ENCODE results near the gene C1QTNF9B. TPM values are rescaled to one million over a fixed set of nuclear protein-coding genes. Genes with fewer than 3 reads are reported as not detected.
A peak's percentile ranks its signal among the peaks of the same experiment; 100 is the strongest.
"Not testable (repeated sequence)": the region's sequence is repeated elsewhere in the genome, so short reads cannot be mapped to it uniquely, and the experiment has no call there.

The C1QTNF9B gene
- total RNA-seq = not detected in 2 replicates

DNA sequence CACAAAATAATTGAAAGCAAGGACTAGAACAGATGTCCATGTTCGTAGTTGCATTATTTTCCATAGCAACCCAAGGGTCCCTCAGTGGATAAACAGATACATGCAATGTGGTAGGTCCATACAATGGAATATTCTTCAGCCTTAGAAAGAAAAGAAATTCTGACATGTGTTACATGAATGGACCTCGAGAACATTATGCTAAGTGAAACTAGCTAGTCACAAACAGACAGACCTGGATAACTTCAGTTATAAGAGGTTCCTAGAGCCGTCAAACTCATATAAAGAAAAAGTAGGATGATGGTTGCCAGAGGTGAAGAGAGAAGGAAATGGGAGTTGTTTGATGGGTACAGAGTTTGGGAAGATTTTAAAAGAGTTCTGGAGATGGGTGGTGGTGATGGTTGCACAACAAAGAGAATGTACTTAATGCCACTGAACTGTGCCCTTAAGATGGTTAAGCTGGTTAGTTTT lies at the start of gene C1QTNF9B:
Gene C1QTNF9B (minus strand): TSS at position 51 of the 468 bp plus-strand sequence.
- DNase-seq (ENCODE audit: low read depth); H3K36me3 ChIP-seq (ENCODE audit: control insufficient read depth, insufficient read depth, low read length); H3K27me3 ChIP-seq (ENCODE audit: control insufficient read depth, insufficient read depth, low read length); FAIRE-seq; H3K4me3 ChIP-seq (ENCODE audit: low read depth, low read length): not testable (repeated sequence)

DNA sequence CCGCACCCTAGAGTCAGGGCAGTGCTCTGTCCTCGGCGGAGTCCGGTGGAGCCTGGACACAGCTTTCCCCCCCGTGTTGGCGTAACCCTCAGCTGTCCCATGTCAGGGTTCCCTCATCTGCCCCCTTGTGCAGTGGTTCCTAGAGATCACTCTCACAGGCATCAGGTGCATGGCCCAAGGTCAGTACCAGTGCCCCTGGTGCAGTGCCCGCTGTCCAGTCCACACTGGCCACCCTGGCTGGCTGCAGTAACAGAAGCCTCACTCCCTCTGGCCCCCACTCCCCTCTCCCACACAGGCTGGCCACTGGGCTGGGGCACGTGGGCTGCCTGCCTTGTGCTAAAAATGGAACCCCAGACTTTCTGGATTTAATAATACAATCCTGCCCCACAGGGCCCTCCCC lies 49.6 kb upstream of the C1QTNF9B start:
- FAIRE-seq = peak; percentile 88
- no peaks in the 10 kb centered on the region for H3K36me3 ChIP-seq (ENCODE audit: control insufficient read depth, insufficient read depth, low read length)
- DNase-seq (ENCODE audit: low read depth) = no peak
- TF ChIP-seq, protein P1, sequence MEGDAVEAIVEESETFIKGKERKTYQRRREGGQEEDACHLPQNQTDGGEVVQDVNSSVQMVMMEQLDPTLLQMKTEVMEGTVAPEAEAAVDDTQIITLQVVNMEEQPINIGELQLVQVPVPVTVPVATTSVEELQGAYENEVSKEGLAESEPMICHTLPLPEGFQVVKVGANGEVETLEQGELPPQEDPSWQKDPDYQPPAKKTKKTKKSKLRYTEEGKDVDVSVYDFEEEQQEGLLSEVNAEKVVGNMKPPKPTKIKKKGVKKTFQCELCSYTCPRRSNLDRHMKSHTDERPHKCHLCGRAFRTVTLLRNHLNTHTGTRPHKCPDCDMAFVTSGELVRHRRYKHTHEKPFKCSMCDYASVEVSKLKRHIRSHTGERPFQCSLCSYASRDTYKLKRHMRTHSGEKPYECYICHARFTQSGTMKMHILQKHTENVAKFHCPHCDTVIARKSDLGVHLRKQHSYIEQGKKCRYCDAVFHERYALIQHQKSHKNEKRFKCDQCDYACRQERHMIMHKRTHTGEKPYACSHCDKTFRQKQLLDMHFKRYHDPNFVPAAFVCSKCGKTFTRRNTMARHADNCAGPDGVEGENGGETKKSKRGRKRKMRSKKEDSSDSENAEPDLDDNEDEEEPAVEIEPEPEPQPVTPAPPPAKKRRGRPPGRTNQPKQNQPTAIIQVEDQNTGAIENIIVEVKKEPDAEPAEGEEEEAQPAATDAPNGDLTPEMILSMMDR (IDR thresholded peaks at IDR 0.05; ENCODE audit: insufficient read depth, low read length, severe bottlenecking) = no peak
- no peaks in the 10 kb centered on the region for H3K27me3 ChIP-seq (ENCODE audit: control insufficient read depth, insufficient read depth, low read length)
- H3K4me3 ChIP-seq (ENCODE audit: low read depth, low read length) = no peak overlapping the region

DNA sequence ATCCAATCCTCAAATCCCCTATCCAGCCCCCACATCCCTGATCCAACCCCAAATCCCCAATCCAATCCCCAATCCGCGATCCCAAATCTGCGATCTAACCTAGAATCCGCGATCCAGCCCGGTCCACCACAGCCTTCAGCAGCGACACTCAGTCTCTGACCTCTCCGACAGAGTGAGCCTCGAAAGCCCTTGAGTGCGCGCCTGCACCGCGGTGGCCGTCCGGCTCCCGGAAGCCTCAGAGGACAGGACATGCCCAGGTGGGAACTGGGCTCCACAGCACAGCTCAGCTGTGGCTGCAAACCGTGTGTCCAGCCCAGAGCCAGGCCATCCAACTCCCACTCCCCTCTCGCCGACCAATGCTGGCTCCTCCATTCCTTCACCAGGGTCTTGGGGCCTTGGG lies 48.8 kb upstream of the C1QTNF9B start:
- no peak overlapping the region for H3K4me3 ChIP-seq (ENCODE audit: low read depth, low read length)
- TF ChIP-seq, protein P1 (IDR thresholded peaks at IDR 0.05; ENCODE audit: insufficient read depth, low read length, severe bottlenecking) = no peak
- FAIRE-seq (no peak), DNase-seq (ENCODE audit: low read depth) (no peak)
- H3K27me3 ChIP-seq (ENCODE audit: control insufficient read depth, insufficient read depth, low read length) = no peaks in the 10 kb centered on the region
- no peaks in the 10 kb centered on the region for H3K36me3 ChIP-seq (ENCODE audit: control insufficient read depth, insufficient read depth, low read length)

DNA sequence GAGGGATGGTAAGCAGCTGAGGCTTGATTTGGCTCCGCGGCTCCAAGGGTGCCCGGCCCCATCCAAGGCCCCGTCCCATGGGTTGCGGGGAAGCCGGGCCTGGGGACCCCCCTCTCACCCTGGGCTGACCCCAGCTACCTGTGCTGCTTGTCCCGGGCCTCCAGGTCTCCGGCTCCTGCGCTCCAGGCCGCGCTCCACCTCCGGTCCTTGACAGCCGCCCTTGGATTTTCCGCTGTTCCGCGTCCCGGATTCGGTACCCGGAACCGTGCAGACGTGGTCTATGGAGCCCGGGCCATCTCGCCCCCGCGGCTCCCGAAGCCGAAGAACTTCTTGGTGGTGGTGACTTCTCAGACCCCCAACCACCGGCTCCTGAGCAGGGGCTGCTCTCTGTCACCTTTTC lies 48.3 kb upstream of the C1QTNF9B start:
- TF ChIP-seq, protein P1 (IDR thresholded peaks at IDR 0.05; ENCODE audit: insufficient read depth, low read length, severe bottlenecking) = no peak
- Histone ChIP-seq H3K4me3 (ENCODE audit: low read depth, low read length) (no peak overlapping the region), H3K27me3 (ENCODE audit: control insufficient read depth, insufficient read depth, low read length) (no peaks in the 10 kb centered on the region), H3K36me3 (ENCODE audit: control insufficient read depth, insufficient read depth, low read length) (no peaks in the 10 kb centered on the region)
- DNase-seq (ENCODE audit: low read depth) = no peak
- no peak for FAIRE-seq

DNA sequence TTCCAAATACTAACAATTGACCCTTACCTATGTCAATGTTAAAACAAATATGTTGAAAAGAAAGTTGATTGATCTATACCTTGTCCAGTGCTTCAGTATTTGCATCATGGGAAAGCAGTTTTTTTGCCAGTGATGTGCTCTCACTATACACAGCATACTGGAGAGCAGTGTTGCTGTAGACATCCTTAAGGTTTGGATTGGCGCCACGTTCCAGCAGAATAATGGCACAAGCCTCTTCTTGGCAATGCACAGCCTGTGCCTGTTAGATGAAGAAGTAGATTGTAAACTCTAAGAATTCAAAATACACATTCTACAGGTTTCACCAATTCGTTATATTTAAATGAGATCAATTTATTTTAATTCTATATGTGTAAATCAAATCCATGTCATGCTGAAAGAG lies 43.9 kb upstream of the C1QTNF9B start:
- no peak overlapping the region for H3K4me3 ChIP-seq (ENCODE audit: low read depth, low read length)
- no peak for FAIRE-seq
- H3K36me3 ChIP-seq (ENCODE audit: control insufficient read depth, insufficient read depth, low read length) = no peaks in the 10 kb centered on the region
- H3K27me3 ChIP-seq (ENCODE audit: control insufficient read depth, insufficient read depth, low read length) = no peaks in the 10 kb centered on the region
- no peak for DNase-seq (ENCODE audit: low read depth)
- TF ChIP-seq, protein P1 (IDR thresholded peaks at IDR 0.05; ENCODE audit: insufficient read depth, low read length, severe bottlenecking) = no peak

DNA sequence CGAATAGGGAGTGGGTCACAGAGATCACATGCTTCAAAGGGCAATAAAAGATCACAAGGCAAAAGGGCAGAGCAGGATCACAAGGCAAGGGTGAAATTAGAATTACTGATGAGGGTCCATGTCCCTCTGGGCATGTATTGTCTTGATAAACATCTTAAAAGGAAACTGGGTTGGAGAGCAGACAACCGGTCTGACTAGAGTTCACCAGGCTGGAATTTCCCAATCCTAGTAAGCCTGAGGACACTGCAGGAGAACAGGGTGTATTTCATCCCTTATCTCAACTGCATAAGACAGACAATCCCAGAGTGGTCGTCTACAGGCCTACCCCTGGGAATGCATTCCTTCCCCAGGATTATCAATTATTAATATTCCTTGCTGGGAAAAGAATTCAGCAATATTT lies 42.4 kb upstream of the C1QTNF9B start:
- FAIRE-seq; H3K27me3 ChIP-seq (ENCODE audit: control insufficient read depth, insufficient read depth, low read length); H3K36me3 ChIP-seq (ENCODE audit: control insufficient read depth, insufficient read depth, low read length); DNase-seq (ENCODE audit: low read depth); H3K4me3 ChIP-seq (ENCODE audit: low read depth, low read length): not testable (repeated sequence)

DNA sequence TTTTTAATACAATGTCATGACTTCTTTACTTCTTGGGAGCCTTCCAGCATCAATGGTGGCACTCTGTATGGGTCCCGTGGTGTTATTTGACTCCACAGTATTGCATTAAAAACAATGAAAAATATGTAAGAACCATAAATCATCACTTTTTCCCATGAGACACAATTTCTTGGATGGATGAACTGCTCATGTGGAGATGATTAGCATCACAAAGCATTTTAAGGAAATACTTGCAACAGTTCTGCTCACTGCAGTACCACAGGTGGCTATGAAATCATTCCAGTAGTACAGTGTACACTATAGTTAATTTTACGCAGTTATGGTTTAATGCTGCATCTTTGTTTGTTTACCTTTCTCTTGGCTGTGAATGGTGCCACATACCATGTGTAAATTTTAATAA lies 37.2 kb upstream of the C1QTNF9B start:
- no peak for FAIRE-seq

More for the DNA sequence above, 37.2 kb upstream of the C1QTNF9B start:
- Histone ChIP-seq H3K27me3 (ENCODE audit: control insufficient read depth, insufficient read depth, low read length) (no peaks in the 10 kb centered on the region), H3K36me3 (ENCODE audit: control insufficient read depth, insufficient read depth, low read length) (no peaks in the 10 kb centered on the region), H3K4me3 (ENCODE audit: low read depth, low read length) (no peak overlapping the region)
- TF ChIP-seq, protein P1 (IDR thresholded peaks at IDR 0.05; ENCODE audit: insufficient read depth, low read length, severe bottlenecking) = no peak
- DNase-seq (ENCODE audit: low read depth) = no peak

Measured in bronchial epithelial cell (primary cell).